Fibroblast of skin of right quadriceps (primary cell): ENCODE data around the gene TES.
"Not testable (repeated sequence)": the region's sequence is repeated elsewhere in the genome, so short reads cannot be mapped to it uniquely, and the experiment has no call there.

Experiments
- DNase-seq: peaks from one replicate; pipeline ENCODE4 v3.0.0-alpha.2; 2013

The TES gene, protein sequence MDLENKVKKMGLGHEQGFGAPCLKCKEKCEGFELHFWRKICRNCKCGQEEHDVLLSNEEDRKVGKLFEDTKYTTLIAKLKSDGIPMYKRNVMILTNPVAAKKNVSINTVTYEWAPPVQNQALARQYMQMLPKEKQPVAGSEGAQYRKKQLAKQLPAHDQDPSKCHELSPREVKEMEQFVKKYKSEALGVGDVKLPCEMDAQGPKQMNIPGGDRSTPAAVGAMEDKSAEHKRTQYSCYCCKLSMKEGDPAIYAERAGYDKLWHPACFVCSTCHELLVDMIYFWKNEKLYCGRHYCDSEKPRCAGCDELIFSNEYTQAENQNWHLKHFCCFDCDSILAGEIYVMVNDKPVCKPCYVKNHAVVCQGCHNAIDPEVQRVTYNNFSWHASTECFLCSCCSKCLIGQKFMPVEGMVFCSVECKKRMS

GRCh38 chr7:116210345-116211005 is at the start of gene TES:
TSS of gene TES (plus strand) at chr7:116210539. CDS start at chr7:116210708, 169 bp downstream.
- DNase-seq, result peak; percentile 65

DNA sequence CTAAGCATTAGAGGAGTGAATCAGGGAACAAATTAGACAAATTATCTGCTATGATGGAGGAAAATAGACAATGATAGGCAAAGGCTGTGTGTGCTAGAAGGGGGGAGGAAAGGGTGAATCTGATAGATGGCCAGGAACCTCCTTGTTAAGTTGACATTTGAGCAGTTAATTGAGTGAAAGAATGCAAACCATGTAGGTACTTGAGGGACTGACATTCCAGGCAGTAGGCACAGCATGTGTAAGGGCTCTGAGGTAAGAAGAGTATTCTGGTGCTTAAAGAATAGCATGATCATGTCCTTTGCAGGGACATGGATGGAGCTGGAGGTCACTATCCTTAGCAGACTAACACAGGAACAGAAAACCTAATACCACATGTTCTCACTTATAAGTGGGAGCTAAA is 48.6 kb upstream of the TES start:
- no peak for DNase-seq

DNA sequence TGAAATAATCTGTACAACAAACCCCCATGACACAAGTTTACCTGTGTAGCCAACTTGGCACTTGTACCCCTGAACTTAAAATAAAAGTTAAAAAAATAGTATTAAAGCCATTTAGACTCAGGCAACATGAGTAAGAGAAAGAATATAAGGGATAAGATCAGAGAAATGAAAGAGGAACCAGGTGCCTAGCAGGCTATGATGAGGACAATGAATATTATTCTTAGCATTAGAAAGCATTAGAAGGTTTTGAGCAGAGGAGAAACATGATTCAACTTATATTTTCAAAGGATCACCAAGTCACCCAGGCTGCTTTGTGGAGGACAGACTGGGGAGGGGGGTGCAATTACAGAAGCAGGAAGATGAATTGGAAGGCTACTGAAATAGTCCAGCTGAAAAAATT is 48.1 kb upstream of the TES start:
- no peak for DNase-seq

GRCh38 chr7:116162992-116163391 is 47.3 kb upstream of the TES start:
- no peak for DNase-seq

GRCh38 chr7:116164552-116165306 is 45.6 kb upstream of the TES start:
- DNase-seq, result peak; percentile 28

DNA sequence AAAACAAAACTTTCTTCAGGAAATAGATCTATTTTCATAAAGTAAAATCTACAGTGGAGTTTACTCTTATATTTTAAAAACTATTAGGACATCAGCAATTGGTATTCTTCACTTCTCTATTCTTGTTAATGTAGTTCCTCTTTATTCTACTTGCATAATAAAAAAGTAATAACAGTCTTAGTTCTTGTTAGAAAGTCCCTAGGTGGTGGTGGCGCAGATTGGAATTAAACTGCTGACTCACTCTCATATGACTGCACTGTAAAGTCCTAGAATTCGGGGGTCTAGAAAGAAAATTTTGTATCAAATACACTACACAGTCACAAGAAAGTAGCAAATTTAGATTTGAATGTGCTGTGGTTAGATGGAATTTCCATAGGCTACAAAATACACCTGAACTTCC is 44.6 kb upstream of the TES start:
- no peak for DNase-seq

DNA sequence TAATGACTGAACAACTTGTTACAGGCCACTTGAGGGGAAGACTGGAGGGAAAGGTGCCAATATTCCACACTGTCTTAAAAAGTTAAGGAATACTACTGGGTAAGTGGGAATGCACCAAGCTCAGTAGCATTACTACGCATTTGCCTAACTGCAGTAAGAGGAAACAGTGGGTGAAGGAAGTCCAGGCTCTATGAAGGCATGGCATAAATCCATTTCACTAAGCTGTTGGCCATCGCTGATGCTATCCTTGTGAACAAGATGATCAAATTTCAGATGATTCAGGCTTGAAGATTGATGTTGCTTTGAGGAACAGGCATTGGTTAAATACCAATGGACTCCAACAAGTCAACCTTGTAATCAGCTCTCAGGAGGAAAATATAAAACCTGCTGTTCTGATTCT is 44.2 kb upstream of the TES start:
- peak; percentile 12 for DNase-seq

DNA sequence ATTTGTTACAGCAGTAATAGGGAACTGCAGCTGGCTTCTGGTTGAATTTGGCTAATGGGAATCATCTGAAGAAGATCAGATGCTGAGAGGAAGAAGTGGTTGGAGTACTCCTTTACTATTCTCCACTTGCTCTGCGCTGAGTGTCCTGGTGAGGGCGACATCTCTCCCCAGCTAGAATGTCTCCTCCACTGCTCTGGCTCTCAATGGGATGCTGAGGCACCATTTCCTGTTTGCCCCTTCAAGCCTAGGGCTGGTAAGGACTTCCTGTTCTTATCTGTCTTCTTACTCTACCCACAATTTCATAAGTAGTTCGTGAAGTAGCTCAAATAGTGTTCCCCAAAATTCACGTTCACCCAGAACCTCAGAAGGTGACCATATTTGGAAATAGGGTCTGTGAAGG is 43.2 kb upstream of the TES start:
- DNase-seq, result no peak

GRCh38 chr7:116169060-116169459 is 41.3 kb upstream of the TES start:
- peak; percentile 62 for DNase-seq

DNA sequence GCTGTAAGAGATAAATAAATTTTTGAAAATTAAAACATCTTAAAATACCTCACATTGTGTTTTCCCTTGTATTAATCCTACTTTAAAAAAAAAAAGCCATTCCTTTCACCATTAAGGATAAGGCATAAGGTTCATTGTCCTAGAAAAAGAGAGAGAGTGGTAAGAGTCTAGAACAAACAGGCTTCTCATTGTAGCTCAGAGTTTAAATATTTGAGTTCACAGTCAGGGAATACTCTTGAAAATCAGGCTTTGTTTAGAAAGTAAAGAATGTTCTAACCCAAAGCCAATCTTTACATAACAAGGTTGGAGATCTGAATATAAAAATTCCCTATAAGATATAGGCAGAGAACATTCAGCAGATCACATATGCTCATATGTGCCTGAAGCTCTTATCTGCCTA is 40.2 kb upstream of the TES start:
- no peak for DNase-seq

GRCh38 chr7:116171094-116171493 is 39.2 kb upstream of the TES start:
- no peak for DNase-seq

GRCh38 chr7:116172353-116172752 is 38.0 kb upstream of the TES start:
- DNase-seq, result no peak

- peak; percentile 64 for DNase-seq
Measured at GRCh38 chr7:116173051-116174028, 37.0 kb upstream of the TES start.

GRCh38 chr7:116175095-116175494 is 35.2 kb upstream of the TES start:
- DNase-seq, result not testable (repeated sequence)

GRCh38 chr7:116176226-116176625 is 34.1 kb upstream of the TES start:
- DNase-seq, result no peak

DNA sequence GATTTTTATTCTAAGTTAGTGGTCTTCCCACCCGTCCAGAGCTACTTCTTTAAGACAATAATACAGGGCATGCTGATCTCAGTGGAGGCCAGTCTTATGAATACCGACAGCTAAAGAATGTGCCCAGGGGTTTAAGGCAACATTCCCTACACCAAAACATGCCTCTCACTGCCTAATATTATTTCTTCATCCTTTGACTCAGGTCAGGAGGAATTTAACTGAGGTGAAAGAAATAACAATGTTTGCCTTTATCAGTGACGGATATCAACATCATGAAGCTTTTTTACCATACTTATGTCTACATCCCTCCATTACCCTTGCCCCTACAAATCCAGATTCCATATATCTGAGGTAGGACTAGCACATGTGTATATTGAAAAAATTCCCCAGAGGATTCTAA is 33.3 kb upstream of the TES start:
- DNase-seq, result peak; percentile 84

- peak; percentile 62 for DNase-seq
Measured at GRCh38 chr7:116180302-116180701, 30.0 kb upstream of the TES start.

DNA sequence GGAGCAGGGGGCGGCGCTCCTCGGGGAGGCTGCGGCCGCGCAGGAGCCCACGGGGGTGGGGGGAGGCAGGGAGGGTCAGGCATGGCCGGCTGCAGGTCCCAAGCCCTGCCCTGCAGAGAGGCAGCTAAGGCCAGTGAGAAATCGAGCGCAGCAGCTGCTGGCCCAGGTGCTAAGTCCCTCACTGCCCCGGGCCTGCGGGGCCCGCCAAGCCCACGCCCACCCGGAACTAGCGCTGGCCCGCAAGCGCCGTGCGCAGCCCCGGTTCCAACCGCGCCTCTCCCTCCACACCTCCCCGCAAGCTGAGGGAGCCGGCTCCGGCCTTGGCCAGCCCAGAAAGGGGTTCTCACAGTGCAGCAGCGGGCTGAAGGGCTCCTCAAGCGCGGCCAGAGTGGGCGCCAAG is 28.3 kb upstream of the TES start:
- DNase-seq, result no peak

DNA sequence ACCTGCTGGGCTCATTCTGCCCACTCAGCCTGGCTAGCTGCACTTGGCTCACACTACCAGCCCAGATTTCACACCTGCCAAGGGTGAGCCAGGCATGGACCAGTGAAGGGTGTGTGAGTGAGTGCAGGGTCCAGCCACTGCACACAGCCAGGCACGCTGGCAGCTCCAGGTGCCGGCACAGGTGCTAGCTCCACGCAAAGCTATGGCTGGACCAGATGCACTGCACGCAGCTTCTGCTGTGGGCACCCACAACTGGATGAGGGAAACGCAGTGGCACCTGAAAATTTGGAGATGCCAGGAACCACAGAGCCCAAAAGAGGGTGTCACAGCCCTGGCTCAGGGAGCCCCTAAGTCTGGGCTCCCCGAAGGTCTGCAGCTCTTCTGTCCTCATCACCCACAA is 24.9 kb upstream of the TES start:
- no peak for DNase-seq

GRCh38 chr7:116185956-116186355 is 24.4 kb upstream of the TES start:
- DNase-seq, result no peak

DNA sequence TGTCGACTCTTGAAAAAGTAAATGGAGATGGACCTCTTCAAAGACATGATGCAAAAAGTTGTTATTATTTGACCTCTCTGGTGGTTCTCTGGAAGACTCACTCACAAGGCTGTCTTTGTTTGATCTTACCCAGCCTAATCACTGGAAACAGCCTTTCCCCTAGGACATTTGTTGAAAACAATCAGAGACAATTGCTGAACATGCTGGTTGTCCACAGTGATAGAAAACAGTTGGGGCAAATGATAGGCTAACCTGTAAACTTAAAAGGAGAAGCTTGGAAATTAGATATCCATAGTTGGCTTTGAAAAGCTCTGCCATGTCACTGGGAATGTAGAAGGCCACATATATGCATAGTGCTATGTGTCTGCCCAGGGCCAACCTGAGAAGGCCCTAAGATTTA is 22.9 kb upstream of the TES start:
- no peak for DNase-seq

DNA sequence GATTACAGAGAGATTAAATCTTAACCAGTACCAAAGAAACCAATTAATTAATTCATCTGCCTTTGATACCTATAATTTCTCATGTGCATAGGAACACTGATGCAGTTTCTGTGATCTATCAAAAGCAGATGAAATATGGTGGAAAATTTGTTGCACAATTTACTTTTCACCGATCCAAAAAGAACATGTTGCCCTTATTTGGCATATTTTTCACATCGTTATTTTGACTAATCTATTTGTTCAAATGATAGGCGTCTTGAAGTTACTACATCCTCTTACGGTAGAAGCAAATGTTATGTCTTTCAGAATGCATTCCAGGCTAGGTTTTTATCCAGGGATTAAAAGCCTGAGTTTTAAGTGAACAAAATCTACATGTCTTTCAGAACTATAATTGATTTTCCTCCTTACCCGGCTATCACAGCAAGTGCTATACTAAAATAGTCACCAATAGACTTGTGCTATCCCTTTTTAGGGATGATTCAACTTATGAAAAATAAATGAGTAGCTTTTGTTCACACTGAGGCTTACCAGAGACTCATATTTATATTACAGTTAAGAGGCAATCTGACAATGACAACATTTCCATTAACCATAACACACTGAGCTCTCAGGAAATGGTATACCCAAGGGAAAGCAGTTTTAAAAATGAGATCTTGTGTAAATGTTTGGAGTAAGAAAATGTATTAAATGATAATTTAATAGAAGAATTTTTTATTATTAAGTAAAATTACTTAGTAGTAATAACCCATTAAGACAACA is 16.8 kb upstream of the TES start:
- no peak for DNase-seq
